GM19395 (cell line): ENCODE data around the gene HIVEP2.

Experiments used
- ATAC-seq: cut with Tn5 transposase; IDR thresholded peaks from one replicate; pipeline ENCODE4 v1.9.1; 2021; ENCODE audit warnings: mild to moderate bottlenecking, moderate library complexity; ENCODE audit not compliant: unreplicated experiment

The HIVEP2 gene

DNA sequence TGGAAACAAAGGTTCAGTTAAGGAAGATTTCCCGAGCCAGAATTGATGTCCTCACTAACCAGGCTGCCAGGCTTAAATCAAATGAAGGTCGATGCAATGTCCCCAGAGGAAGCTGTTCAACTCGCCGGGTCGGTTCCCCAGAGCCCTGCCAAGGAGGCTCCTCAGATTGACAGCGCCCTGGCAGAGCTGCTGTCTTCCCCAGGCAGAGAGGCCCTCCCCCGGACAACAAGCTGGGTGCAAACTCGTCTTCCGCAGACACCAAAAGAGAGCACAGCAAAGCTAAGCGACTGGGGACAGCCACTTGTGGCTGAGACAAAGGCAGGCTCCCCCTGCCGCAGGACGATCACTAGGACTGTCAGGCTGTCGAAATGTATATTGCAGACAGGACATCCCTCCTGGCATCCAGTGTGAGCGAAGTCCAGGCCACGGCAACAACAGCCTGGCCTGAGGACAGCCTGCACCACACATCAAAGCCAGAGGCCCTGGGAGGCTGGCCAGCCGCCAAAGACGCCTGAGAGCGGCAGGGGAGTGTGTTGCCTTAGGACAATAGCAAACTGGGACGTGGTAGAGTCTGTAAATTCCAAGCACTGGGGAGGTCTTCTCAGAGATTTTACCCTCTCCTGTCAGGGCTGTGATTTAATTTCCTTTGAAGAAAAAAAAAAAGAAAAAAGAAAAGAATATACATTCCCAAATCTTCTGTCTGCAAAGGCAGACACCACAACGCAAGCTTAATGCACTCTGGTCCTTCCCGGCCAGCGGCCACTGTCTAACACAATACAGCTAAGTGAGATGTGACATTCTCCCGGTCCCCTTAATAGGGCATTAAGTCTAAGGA is 99.1 kb downstream of the HIVEP2 start:
- no peak for ATAC-seq

DNA sequence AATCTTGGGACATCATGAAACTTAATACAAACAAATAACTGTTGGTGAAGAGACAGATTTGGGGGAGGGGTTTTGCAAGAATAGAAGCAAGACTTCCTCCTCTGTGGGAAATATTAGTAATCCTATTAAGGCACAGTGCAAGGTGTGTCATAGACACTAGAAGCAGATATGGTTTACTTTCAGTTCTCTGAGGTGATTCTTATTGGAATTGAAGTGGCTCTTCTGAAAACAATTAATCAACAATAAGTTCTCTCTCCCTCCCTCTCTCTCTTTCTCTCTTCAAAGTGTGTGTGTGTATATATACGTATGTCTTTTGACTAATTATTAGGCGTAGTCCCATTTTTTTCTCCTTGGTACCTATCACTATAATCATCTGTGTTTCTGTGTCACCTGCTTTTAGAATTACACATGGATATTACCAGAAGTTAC is 99.8 kb downstream of the HIVEP2 start:
- peak; percentile 52 for ATAC-seq

DNA sequence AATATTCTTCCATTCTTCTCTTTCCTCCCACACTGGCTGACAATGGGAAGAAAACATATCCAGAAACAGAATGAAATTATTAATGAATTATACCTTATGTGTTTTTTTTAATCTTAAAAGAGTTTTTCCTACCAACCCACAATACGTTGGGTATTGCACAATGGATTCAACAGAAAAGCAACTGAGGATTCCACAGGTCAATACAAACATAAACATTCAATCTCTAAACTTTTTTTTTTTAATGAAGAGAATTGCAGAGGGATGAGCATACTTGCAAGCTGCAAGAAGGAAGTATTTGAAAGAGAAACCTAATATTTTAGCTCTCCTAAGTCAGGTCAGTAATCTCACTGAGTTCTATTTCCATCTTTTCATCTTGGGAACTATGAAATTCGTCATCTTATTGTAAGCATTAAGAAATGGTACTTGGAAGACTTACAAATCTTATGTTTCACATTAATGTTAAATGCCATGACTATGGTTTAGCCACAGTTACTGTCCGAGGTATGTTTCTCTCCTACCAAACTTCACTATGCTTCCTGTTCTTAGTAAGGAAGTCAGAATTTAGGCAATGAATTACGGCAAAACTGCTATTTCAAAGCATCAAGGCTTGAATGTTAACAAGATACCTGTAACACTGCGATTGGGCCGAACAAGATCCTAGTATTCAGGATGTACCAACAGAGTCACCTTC is 100.8 kb downstream of the HIVEP2 start:
- no peak for ATAC-seq

DNA sequence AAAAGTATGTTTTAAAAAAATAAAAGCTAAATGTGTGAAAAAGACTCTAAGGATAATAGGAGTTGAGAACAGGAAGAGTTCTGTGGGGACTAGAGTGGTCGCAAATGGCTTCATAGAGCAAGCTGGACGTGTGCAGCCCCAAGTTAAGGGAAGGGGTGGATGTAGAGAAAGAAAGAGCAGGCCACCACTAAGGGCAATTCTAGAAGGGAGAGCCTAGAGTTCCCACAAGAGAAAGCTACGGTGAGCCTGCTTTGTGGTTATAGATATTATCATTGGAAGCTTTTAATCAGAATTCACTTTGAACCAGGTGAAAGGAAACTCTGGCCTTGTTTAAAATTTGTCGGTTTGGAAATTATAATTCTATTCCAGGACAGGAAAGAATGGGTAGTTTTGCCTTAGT is 101.6 kb downstream of the HIVEP2 start:
- no peak for ATAC-seq

DNA sequence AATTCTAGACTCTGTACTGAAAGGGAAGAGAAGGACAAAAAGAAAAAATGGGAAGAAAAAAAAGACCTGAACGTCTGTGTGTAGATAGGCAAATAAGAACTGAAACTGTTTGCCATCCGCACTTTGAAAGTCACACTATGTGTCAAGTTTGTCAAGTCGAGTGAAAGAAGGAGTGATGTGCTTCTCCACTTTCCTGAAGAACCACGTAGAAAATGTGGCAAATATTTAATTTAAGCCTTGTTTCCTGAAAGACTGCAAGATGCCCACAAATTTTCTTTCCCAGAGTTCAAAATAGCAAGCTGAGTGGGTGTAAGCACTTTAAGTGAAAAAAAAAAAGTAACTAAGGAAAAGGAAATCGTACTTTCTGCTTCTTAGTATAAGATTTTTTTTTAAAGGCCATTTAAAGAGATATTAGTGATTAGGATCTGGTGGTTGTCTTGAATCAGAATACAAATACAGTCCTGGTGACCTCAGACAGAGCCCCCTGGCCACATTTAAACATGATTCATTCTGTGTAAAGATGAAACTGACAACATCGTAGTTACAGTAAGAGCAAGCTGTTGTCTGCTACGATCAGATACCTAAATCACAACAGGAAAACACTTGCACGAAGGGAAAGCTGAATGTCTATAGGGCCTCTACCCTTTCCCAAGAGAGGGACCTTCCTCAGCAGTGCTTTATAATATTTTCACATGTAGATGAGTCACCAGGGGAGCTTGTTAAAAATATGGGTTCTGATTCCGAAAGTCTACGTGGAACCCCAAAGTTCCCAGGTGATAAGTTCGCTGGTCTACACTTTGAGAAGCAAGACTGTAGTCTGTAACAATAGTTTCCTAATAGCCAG is 102.3 kb downstream of the HIVEP2 start:
- ATAC-seq: peak; percentile 68

DNA sequence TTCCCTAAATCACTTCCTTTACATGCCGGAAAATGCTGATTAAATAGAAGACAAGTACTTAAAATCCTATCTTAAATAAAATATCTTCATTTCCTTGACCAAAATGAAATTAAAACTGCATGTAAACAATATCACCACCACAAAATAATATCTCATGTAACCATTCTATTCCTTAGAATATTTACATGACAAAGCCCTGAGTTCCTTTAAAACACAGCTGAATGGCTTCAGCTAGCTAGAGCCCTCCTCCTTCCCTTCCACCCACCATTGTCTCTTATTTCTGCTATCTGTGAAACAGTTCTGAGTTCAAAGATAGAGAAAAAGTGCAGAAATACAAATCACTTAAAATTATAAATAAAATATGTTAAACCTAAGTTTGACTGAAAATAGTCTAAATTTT is 103.1 kb downstream of the HIVEP2 start:
- no peak for ATAC-seq

DNA sequence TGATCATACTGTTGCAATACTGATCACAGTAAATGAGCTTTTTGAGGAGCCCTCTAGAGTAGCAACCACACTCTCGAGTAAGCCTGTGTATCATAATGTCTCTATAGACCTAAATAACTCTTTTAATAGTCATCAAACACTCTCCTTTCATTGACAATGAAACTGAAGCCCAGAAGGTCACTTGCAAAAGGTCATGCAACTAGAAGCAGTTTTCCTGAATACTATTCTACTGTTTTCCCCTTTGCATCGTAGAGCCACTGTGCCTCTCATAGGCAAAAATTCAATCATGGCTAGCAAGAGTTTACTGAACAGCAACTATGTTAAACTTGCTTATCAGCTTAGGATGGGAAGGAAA is 105.3 kb downstream of the HIVEP2 start:
- ATAC-seq: no peak

DNA sequence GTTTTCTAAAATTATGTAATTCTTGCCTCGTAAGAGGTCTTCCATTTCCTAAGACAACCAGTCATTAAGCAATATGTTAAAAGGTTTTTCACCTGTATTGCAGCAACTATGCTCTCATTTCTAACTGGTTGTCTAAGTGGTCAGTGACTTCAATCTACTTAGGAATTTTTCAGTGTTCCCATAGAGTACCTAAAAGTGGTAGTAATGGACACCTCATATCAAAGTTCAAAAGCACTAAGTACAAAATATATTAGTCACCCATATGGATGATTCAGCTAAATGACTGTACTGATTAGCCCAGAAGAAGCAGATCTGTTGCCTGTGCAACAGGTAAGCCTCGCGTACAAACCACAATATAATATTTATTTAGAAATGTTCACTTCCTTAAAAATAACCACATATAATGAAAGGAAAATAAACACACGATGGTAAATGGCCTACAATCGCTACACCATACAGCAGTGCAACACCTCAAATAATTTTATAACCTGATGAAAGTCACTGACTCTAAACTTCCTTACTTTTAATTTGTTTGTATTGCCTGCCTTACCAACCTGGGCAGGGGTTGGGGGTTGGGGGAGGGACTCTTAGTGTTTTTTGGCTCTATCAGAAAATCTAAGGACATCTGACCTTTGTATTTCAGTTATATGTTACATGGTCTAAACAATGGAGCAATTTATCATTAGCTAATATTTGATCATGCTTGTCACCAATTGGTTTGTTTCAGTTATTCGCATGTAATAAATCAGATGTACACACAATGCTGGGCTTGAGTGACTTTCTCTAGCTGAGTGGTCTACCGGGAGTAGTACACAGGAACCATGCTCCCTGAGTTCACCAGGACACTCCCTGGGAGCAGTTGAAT is 105.9 kb downstream of the HIVEP2 start:
- ATAC-seq: no peak

DNA sequence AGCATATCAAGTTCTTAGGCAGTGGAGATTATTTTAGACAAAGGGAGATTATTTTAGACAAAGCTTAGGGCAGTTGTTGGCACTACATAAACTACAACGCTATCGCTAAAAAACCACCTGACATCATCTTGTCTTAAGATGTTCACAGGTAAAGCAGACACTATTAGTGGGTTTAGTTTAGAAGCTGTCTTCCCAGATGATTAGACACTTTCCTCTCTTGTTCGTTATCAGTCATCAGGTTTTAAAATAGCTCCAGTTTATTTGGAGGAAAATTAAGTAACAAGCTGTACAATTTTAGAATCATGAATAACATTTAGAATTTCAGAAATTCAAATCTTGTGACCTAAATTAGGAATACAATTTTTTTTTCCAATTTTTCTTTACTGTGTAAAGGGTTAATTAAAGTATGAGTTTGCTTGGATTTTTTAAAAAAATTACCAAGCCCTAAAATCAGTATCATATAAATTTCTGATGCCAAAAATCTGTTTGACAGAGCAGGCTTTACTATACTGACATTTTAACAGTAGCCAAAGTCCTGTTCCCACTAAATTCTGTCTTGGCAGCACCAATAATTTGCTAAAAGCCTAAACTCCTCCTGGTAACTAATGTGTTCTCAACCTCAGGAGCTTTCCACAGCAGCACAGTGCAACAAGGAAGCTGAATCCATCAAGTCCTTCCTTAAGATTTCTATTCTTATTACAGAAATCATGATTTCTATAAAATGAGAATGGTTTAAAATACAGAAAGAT is 109.0 kb downstream of the HIVEP2 start:
- no peak for ATAC-seq

DNA sequence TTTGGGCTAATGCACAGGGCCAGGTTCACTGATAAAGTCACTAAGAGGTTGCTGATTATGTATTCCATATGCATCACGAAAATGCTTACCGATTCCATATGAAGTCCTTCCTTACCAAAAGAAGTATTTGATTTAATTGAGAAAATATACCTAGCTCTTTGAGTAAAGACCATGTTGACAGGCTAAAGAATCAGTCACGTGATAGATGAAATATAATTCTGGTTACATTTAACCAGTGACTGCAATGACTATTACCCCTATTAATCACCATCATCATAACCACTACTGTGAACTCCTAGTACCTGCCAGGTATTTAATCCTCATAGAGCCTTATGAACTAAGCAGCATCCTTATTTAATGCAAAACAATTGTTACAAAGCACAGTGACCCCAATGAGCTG is 110.1 kb downstream of the HIVEP2 start:
- ATAC-seq: no peak

DNA sequence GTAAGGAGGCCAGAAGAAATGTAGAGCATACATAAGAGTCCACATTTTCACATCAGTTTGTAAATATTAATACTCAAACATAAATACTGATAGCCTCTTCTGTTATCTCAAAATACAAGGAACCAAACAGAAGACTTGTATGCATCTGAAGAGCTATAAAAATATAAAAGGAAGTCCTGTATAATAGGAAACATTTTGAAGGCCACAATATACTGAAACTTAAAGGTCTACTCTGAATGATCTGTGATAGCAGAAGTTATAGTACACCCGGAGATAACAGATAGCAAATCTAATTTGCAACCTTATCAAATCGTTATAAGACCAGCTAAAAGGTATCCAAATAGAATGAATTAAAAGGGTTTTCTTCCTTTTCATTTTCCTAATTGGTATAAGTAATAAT is 111.2 kb downstream of the HIVEP2 start:
- no peak for ATAC-seq

DNA sequence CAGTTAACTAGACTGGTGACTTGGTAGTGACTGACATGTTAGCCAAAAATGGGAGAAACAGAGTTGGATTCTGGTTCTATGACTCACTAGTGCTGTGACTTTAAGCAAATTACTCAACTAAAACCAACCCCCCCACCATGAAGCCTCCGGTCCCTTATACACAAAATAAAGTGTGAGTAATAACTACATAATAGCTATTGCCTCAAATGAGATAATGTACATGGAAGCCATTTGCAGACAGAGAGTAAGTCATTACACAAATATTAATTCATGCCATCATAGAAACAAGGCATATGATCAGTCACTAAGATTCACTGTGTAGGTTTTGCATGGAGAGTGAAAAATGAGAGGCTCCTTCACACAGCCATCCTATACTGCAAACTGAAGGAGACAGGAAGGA is 111.9 kb downstream of the HIVEP2 start:
- no peak for ATAC-seq

DNA sequence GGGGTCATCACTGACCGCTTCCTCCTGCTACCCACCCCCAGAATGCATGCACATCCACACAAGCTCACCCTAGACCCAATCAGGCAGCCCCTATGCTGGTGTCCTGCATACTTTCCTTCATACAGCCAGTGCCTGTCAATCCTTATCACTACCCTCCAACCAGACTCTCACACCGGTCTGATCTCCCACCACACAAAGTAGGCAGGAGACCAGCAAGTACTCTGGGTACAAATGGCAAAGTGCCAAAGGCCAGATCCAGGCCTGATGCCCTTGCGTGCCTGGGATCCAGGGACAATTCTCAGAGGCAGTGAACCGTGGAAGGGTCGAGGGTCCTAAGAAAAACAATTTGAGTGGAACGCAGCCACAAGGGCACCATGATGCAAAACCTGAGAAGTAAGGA is 114.2 kb downstream of the HIVEP2 start:
- ATAC-seq: no peak

DNA sequence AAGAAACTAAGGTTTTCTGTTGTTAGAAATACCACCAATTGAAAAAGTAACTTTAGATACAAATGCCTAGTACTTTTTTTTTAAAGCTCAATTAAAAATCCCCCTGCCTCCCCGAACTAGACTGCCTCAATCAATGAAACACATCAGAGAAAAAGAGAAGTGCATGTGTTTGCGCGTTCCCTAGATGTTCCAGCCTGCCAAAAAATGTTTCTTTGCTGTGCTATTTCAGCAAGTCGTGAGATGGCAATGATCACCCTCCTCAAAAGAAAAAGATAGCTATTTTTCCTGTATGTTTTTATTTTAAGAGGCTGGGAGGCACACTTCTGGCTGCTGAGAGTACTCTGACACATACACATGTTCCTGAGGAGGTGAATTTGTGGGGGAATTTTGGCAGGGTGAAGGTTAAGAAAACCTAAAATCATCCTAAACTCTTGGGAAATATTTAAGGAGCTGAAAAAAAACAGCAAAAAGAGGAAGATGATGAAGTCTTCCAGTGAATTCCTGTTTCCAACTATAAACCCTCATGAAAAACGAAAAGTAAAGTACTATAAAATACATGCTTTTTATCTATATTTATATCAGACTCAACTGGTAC is 114.8 kb downstream of the HIVEP2 start:
- ATAC-seq: no peak

DNA sequence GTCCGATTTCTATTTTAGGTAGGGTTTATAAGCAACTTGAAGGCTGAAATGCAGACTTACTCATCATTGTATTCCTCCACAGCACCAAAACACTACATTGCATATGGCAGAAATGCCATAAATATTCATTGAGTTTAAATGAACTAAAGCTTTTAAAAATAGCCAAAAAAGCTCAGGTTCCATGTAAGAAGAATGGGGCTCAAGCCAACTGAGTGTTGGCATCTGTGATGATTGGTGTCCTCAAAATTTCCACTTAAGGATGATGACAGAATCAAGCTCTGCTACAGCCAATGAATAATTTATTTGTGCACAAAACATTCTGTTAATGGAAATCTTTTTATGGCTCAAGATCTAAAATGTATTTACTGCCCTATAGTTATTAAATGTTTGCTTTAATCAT is 115.4 kb downstream of the HIVEP2 start:
- ATAC-seq: no peak

DNA sequence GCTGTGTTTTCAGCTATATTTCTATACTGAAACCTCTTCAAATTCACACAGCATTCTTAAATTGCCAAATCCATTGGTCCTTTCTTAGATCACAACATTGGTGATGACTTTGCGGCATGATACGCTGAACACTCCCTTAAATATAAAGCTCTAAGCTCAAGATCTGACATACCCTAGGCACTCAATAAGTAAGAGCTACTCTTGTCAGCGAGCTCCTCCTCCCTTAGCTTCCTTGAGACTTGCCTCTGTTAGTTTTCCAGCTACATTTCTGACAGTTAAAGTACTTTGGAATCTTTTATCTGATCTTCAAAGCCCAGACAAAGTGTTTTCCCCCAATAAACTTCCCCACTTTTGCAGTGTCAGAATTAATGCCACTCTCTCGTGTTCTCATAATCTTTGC is 117.0 kb downstream of the HIVEP2 start:
- no peak for ATAC-seq

DNA sequence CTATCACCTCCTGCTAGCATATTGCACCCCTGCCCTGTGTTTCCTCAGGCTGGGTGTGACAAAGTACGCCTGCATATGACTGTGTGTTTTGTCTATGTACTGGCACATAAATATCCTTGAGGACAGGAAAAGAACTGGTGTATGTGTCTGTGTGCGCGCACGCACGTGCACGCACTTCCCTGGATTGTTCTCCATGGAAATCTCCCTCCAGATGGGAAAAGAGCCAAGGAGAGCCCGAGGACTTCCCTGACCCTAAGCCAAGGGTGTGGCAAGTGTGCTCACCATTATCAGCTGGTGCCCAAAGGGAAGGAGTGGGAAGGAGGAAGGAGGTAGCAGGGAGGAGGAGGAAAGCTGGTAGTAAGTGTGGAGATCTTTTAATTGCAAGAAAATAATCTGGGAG is 117.6 kb downstream of the HIVEP2 start:
- ATAC-seq: no peak

DNA sequence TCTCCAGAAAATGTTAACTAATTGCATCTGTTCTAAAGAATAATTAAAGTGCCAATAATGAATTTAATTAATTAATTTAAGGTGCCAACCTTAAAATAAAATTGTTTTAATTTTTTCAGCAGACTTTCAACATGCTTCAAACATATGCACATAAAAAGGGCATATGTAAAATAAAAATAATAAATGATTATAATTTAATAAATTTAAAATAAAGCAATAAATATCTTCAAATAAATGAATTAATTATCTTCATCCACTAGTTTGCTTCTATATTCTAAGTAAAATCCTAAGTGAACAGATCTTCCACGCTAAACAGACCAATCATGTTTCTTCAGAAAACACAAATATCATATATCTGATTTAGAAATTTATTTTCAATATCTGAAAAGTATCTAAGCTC is 119.2 kb downstream of the HIVEP2 start:
- no peak for ATAC-seq

DNA sequence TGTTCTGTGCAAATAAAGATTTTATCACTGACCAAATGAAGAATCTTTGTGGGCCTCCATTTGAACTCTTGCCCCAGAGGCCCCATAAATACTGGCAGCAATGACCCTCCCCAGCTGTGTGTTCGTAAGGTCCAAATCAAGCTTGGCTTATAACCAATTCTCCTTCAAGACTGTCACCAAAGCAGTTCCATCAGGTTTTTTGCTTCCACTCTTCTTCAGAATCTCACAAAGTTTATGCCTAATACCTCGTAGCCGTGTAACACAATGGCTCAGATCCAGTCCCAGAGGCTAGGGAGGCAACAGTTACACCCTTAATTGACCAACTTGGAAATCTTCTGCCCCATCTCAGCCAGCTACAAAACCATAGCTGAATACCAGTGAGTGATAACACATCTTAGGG is 120.5 kb downstream of the HIVEP2 start:
- no peak for ATAC-seq
